ENCODE data around the gene AHCYL1. TPM values are rescaled to one million over a fixed set of nuclear protein-coding genes. Genes with fewer than 3 reads are reported as not detected.

The AHCYL1 gene
- polyA plus RNA-seq, 10 donors = 37.2 to 50.2 (median 41.0) TPM

DNA sequence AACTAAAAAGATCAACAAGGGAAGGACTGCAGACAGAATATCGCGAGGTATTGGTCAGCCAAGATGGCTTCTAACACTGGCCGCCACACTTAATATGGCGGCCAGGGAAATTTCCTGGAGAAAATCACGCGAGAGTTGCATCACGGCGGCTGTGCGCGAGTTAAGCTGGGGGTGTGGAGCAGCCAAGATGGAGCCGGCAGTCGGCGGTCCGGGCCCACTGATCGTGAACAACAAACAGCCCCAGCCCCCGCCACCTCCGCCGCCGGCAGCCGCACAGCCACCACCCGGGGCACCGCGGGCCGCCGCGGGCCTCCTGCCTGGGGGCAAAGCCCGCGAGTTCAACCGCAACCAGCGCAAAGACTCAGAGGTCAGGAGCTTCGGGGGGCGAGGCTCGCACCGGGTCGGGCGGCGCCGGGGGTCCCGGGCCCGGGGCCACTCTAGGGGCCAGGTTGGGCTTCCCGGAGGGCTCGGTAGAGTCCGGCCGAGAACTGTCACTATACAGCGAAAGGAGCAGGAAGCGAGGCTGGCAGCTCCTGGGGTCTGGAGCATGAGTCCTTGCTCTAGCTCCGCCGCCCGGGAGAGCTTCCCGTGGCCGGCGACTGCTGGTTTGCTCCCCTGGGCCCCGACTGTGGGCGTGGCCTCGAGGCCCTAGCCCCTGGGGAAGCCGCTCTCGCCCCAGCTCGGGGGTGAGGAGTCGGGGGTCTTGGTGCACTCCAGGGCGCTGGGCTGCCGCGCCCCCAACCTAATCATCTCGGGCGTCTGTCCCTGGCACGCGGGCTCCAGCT is 50.1 kb downstream of the AHCYL1 start, which contains the start of gene STRIP1:
TSS of gene STRIP1 (plus strand) at position 174 of the 785 bp plus-strand sequence. CDS start at position 188, 14 bp downstream.
- DNase-seq = peak; percentile 96 to 98 (median 97)

DNA sequence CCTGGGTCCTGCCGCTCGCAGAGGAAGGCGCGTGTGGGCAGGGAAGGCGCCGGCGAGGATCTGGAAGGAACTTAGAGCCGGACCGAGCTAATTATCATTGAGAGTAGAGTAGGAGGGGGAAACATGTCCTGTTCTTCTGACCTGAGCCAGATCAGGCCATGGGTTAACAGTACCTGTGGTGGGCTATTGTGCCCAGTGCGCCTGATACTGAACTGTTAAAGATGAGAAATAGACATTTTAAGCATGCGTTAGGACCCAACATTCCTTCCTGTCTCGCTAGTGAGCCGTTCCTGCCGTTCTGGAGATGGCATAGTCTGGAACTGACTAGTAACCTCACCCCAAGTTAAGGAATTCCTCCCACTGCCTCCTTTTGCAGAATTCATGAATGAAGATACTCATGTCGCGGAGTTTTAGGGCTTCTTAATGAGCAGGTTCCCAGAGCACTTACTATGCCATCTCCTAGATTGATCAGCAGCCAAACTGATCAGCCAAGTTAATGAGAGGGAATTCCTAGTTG is 50.7 kb downstream of the AHCYL1 start:
- DNase-seq = no peak

DNA sequence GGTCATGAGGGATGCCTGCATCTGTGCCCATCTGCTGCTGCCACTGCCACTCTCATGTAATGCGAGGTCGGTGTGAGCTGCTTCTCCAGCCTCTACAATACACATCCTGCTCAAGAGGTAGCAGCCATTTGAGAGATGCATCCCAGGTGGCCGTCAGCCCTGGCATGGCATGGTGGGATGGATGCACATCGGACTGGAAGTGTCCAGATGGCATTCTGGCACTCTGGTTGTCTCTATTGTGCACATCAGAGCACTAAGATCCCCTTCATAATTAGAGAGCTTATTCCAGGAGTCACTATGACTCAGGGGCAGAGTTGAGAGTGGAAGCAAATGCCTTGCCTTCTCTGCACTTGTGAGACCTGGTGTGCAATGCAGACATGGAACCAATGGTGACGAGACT is 53.7 kb downstream of the AHCYL1 start:
- no peak for DNase-seq

DNA sequence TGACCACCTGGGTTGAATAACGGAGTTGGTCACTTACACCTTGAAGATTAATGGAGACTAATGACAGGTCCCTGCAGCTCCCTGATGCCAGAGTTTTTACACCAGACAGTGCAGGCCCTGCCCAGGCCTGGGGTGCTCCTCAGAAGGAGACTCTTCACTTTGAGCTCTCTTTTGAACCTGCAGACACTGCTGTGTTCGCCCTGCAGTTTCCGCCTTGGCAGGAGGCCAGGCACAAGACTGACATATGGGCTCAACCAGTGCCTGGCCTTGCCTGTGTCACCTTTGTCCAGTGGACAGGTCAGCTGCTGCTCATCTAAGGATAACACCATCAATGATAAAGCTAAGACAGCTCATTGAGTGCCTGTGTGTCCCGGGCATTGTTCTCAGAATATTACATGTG is 55.1 kb downstream of the AHCYL1 start:
- DNase-seq = no peak

DNA sequence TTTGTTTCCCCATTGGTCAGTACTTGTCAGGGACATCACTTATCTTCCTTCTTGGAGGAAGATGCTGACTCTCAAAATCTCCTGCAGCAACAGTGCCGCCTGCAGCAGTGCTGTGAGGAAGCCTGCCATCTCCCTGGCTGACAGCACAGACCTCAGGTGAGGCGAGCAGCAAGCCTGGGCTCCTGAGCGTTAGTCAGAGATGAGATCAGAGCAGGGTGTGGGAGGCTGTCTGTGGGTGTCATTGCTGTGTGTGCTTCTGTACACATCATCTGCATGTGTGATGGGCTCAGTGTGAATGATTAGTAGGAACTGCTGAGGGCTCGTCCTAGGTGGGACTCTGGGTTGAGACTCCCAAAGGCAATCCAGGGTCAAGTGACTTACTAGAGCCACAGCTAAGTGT is 56.0 kb downstream of the AHCYL1 start:
- DNase-seq = no peak

DNA sequence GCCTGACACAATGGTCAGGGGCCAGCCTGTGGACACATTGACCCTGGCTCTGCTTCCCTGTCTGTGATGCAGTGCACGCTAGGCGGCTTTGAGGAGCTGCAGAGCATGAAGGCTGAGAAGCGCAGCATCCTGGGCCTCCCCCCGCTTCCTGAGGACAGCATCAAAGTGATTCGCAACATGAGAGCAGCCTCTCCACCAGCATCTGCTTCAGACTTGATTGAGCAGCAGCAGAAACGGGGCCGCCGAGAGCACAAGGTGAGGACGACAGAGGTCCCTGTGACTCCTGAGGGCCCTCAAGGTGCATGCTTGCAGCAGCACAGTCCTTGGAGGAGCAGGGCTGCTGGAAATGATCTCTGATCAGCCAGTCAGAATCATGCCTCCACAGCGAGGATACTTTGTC is 58.5 kb downstream of the AHCYL1 start:
- DNase-seq = no peak

DNA sequence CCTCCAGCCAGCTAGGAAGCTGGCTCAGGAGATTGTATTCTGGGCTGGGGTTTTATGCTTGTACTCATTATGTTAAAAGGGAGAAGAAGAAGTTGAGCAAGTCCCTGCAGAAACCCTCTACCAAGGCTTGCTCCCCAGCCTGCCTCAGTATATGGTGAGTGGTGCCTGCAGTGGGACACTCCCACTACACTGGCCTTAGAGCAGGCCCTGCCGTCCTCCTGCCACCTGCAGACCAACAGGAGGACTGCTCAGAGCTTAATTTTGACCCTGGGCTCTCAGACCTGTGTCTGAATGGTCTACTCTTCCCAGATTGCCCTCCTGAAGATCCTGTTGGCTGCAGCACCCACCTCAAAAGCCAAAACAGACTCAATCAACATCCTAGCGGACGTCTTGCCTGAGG is 62.9 kb downstream of the AHCYL1 start:
- no peak for DNase-seq

DNA sequence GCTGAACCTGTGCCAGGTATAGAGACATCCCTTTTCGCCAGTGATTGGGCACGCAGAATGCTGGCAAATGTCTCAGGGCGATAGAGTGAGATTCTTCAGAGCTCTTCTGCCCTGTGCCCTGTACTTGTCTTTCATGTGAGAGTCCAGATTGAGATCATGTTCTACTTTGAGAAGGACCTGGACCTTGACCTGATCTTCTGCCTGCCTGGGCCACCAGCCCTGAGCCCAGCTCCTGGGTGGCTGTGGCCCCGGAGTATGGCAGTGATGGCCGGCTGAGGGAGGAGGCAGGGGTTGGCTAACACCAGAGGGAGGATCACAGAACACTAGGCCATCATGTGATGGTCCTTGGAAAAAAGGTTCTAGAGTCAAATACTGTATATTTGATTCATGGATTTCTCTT is 63.7 kb downstream of the AHCYL1 start:
- no peak for DNase-seq

DNA sequence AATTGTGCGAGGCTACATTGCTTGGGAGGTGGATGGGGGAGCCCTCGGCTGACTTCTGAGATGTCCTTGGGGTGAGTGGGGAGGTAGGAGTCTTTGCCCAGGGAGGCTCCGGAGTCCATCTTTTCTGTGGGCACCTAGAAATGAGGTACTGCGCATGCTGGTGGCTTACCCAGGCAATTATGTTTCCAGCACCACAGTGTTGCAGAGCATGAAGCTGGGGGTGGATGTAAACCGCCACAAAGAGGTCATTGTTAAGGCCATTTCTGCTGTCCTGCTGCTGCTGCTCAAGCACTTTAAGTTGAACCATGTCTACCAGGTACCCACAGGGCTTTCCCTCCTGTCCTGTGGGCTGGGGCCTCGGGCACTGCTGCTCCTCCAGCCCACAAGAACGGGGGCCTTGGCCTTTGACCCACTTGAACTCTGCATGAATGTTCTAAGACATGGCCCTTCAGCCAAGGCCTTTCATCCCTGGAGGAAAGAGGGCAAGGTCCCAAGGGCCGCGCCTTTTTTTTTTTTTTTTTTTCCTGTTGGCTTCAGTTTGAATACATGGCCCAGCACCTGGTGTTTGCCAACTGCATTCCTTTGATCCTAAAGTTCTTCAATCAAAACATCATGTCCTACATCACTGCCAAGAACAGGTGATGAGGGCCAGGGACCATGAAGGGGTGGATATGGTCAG is 64.5 kb downstream of the AHCYL1 start:
- DNase-seq = no peak

DNA sequence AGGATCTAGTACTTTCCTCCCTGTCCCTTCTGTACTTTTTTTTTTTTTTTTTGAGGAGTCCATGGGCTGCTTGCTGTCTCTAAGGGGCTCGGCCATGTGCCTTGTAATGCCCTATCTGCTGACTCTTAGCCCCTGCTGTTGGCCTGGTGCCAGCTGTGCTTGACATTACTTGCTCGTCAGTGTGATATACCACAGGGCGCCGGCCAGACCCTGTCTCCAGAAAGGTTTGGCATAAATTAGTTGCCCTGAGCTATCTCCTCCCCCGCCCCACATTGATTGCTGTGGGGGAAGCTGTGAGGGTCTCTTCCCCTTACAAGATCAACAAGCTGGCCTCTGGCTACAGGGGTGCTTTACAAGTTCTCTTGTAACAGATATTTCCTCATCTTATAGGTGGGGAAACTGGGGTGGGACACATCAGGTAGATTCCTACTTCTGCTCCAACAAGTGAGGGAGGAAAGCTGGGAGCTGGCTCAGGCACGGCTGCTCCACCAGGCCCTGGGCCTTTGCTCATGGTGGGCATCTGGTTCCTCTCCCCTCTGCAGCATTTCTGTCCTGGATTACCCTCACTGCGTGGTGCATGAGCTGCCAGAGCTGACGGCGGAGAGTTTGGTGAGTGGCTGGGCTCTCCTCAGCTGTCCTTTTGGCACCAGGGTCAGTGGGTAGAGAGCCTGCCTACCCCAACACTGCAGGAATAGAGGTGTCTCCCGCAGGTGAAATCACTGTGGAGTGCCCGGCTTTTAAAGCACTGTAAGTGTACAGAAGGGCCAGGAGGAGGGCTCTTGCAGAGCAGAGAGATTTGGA is 65.4 kb downstream of the AHCYL1 start:
- DNase-seq = no peak

DNA sequence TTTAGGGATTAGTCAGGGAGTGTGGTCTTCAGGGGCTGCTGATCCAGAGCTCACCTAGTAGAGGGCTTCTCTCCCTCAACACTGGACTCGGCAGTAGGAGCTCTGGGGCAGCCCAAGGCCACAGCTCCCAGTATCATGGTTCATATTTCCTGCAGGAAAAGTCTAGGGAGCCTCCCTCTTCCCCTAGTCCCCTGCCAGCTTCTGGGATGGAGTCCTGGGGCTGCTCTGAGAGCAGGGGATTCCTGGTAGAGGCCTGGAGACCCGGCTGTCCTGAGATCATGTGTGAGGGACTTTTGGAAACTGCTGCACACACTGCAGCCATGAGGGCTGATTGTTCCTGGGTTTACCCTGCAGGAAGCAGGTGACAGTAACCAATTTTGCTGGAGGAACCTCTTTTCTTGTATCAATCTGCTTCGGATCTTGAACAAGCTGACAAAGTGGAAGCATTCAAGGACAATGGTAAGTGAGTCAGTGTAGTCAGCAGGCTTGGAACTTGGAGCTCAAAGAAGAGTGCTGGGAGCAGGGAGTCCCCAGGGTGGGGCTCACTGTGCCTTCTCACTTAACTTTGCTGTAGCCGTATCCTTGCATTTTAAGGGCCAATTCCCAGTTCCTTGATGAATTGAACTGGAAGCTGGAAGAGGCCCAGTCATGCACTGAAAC is 66.2 kb downstream of the AHCYL1 start:
- no peak for DNase-seq

DNA sequence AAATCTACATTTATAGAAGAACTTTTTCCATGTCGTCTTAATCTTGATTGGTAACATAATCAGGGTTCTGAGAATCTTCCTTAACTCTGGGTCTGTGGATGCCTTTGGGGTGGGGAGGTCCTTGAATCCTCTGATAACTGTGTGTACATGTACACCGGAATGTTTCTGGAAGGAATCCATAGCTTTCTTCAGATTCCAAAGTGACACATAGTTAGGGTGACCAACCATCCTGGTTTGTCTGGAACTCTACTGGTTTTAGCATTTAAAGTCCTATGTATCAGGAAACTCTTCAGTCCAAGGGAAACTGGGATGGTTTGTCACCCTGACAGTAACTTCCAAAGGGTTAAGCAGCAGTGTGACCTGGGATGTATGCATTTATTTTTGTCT is 66.7 kb downstream of the AHCYL1 start:
- no peak for DNase-seq

DNA sequence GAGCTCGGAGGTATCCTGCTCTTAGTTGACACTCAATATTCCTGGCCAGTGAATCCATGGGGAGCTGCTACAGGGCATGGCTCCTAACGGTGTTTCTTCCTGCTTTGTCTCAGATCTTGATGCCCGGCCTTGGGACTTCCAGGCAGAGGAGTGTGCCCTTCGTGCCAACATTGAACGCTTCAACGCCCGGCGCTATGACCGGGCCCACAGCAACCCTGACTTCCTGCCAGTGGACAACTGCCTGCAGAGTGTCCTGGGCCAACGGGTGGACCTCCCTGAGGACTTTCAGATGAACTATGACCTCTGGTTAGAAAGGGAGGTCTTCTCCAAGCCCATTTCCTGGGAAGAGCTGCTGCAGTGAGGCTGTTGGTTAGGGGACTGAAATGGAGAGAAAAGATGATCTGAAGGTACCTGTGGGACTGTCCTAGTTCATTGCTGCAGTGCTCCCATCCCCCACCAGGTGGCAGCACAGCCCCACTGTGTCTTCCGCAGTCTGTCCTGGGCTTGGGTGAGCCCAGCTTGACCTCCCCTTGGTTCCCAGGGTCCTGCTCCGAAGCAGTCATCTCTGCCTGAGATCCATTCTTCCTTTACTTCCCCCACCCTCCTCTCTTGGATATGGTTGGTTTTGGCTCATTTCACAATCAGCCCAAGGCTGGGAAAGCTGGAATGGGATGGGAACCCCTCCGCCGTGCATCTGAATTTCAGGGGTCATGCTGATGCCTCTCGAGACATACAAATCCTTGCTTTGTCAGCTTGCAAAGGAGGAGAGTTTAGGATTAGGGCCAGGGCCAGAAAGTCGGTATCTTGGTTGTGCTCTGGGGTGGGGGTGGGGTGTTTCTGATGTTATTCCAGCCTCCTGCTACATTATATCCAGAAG is 69.2 kb downstream of the AHCYL1 start:
- DNase-seq = peak in 2 of 3 donors; percentile 65 to 70

DNA sequence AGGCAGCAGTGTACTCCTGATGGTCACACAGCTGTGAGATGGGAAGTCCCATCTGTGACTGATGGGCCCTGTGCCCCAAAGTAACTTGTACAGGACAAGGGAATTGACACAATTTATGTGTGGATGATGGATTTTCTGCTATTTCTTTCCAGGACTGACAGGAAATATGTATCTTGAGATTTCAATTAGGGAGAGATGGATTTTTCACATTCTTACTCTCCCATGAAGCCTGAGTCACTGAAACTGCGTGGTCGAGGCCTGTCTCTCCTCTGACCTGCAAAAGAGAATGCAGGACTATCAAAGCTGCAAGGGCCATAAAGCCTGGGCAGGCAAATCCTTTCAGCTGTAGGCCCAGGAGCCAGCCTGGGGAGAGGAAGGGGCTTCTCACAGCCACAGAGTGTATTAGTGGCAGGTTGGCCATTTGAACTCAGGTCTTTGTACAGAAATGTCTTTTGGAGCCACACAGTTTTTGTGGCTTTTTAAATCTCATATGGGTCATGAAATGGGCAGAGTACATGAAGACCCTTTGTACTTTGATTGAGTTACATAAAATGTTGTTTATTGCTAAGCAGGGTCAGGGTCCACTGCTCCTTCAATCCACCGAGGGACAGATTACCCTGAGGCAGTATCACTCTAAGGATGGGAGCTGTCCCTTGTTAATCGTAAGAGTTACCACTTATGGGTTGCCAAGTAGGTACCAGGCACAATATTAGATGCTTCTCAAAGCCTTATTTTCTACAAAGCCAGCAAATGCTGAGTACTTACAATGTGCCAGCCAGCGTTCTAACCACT is 71.1 kb downstream of the AHCYL1 start:
- no peak for DNase-seq

DNA sequence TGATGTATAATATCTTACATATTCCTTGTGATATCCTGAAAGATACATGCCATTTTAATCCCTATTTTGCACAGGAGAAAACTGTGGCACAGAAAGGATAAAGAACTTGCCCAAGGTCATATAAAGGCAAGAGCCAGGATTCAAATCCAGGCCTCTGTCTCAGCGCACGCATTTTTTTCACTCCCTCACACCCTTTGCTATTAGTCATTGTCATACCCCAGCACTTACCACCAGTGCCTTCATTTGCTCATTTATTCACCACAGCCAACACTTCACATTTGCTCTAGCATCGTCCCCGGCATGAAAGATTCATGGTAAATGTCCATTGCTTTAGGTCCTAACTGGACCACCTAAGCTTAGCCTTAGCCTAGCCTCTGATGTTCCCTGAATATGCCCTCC is 71.7 kb downstream of the AHCYL1 start:
- DNase-seq = no peak

DNA sequence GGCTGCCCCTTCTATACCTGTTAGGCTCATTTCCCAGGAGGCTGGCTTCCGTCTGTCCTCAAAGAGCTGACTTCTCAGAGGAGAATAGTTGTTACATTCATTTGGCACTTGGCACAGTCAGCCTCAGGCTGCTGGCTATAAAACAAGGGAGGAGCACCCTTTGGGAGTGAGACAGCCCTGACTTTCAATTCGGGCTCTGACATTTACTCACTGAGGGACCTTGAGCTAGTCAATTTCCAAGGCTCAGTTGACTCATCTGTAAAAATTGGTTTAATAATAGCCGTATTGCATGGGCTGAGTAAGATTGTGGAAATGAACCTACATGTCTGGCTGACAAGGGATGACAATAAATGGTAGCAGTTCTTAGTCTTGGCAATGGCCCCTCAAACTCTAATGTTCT is 72.2 kb downstream of the AHCYL1 start:
- peak in 1 of 3 donors; percentile 56 for DNase-seq

DNA sequence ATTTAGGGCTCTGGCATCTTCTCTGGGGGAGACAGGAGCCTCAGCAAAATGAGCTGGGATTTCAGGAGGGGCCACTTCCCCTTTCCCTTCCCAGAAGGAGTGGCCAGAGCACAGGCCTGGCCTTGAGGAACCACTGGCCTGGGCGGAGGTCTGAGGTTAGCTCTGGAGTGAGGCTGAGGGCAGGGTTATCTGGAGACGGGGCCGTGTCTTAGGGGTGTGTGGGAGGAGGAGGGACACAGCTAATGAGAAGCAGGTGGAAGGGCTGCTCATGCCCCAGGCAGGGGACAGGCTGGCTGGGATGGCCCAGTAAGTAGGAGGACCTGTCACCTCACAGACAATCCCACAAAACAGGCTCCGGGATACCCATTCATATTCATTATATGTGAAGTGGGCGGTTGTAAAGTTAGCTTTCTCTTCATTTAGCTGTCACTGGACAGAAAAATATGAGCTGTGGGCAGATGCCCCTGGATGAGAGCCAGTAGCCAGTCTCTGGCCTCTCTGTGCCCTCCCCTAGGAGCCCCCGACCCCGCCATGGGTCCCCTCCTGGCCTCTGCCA is 73.5 kb downstream of the AHCYL1 start:
- no peak for DNase-seq

DNA sequence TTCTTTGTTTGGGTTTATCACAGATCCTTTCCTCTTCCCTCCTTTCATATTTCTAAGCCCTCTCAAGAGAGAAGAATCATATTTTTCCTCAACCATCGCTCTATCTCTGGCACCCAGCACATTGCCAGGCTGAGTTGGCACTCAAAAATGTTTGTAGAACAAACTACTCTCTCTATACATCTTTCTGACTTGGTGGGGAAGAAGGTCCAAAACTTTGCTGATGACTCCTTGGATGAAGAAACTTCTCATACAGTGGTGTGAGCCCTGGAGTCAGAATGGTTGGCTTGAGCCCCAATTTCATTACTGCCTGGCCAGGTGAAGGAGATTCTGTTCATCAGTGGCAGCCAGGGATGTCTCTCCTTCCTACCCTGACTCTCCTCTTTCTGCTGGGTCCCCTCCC is 74.0 kb downstream of the AHCYL1 start:
- DNase-seq = no peak

DNA sequence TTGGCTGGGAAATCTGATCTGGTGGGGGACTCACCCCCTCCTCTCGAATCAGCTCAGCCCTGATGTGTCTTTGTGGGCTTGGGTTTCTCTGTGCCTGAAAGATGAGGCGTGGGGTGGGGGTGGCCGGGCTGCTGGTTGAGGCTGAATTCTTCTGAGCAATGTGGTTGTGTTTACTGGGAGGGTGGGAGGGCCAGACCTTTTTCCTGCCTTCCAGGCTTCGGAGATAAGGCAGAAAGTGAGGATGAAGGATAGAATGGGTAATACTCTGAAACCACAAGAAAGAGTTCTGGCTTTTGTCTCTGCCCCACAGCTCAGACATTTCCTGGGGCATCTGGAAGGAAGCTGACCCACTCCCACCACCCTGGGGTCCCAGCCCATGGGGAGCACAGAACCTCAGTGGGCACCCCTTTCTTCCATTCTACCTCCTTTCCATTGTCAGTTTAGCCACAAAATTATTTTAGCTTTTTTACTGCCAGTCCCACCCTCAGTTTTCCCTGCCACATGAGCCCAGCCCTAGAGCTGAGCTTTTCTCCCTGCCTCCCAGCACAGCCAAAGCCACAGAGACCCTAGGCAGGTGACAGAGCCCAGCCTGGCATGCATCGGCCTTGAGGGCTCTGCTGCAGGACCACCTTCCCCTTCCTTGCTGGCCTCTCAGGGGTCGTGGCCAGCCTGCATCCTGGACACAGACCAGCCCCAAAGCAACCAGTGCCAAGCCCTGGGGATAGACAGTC is 74.7 kb downstream of the AHCYL1 start:
- no peak for DNase-seq

Data from muscle of back (tissue), 11 donors.